HG03139 (cell line): Measurements from ENCODE around the gene TMEM176B.

Source experiments
- ATAC-seq: cut with Tn5 transposase; IDR thresholded peaks from one replicate; pipeline ENCODE4 v1.9.1; 2021; ENCODE audit not compliant: unreplicated experiment

TMEM176B gene

GRCh38 chr7:150754951-150755350, 45.2 kb downstream of the TMEM176B start:
- no peak for ATAC-seq

- ATAC-seq, result no peak
These were observed 46.1 kb downstream of the TMEM176B start for GRCh38 chr7:150753826-150754603.

- ATAC-seq, result no peak
These were observed 46.9 kb downstream of the TMEM176B start for GRCh38 chr7:150753239-150753638.

- ATAC-seq, result no peak
These were observed 48.5 kb downstream of the TMEM176B start for GRCh38 chr7:150751702-150752101.

- ATAC-seq, result no peak
These were observed 51.8 kb downstream of the TMEM176B start for GRCh38 chr7:150748376-150748775.

GRCh38 chr7:150746921-150747320, 53.2 kb downstream of the TMEM176B start:
- ATAC-seq, result no peak

- no peak for ATAC-seq
These were observed 54.3 kb downstream of the TMEM176B start for GRCh38 chr7:150745876-150746275.

GRCh38 chr7:150745086-150745485, 55.1 kb downstream of the TMEM176B start:
- ATAC-seq, result no peak

GRCh38 chr7:150744041-150744656, 56.0 kb downstream of the TMEM176B start:
- ATAC-seq, result no peak

GRCh38 chr7:150742286-150742968, 57.7 kb downstream of the TMEM176B start:
- ATAC-seq, result no peak
